Spleen (tissue), 7 donors: ENCODE data around the gene ABI3BP.

Source experiments
- CTCF ChIP-seq, 11 experiments: fragments of 200-600 bp in 7 of 11; fragments of 450-650 bp in 4 of 11; sonication (generic) in 4 of 11; IDR thresholded peaks in 8 of 11; conservative IDR thresholded peaks in 3 of 11; 1 replicate in 7 of 11; 2 replicates in 4 of 11; pipeline versions ENCODE4 v1.4.0 to v1.8.0; 2016 to 2021; ENCODE audit warnings: antibody characterized with exemption in 11 of 11, inconsistent platforms in 4 of 11, mild to moderate bottlenecking in 1 of 11
- POLR2A ChIP-seq, 3 donors: fragments of 450-650 bp; IDR thresholded peaks; one replicate each; pipeline ENCODE4 v1.5.1; 2017; ENCODE audit warnings: antibody characterized with exemption in 3 of 3, mild to moderate bottlenecking in 1 of 3
- donor health status: DM: no; HTN: no; CAD: no; lungs with moderate emphysema.
- donor health status: DM: no; HTN: no; CAD: no.
- donor health status: DM: no; HTN: no; CAD: no.

GRCh38 chr3:100868894-100869293 lies 124.3 kb downstream of the ABI3BP start:
- TF ChIP-seq CTCF (IDR thresholded peaks at IDR 0.05 in 8 of 11, conservative IDR thresholded peaks at IDR 0.05 in 3 of 11) (no peak), POLR2A (IDR thresholded peaks at IDR 0.05) (no peak)
